SJSA1 (cell line): ENCODE data around the gene LRRN4CL. TPM values are rescaled to one million over a fixed set of nuclear protein-coding genes. Genes with fewer than 3 reads are reported as not detected.
"Not testable (repeated sequence)": the region's sequence is repeated elsewhere in the genome, so short reads cannot be mapped to it uniquely, and the experiment has no call there.

Experiments
- DNase-seq, 2 experiments: peaks; one replicate each; pipeline ENCODE4 v3.0.0-alpha.2; 2015 to 2020; ENCODE audit warnings: low spot score in 2 of 2, low read depth in 1 of 2
- H3K27ac ChIP-seq: fragments of 250-450 bp; sonication (Bioruptor Pico); 2 replicates; pipeline ENCODE4 v1.5.1; 2020; ENCODE audit warnings: mild to moderate bottlenecking, moderate library complexity
- H3K27me3 ChIP-seq: fragments of 250-450 bp; sonication (Bioruptor Pico); replicated peaks from 2 replicates; pipeline ENCODE4 v1.5.1; 2020; ENCODE audit warnings: mild to moderate bottlenecking, moderate library complexity
- H3K36me3 ChIP-seq: fragments of 250-450 bp; sonication (Bioruptor Pico); 2 replicates; pipeline ENCODE4 v1.5.1; 2020; ENCODE audit warnings: mild to moderate bottlenecking
- H3K4me1 ChIP-seq: fragments of 250-450 bp; sonication (Bioruptor Pico); replicated peaks from 2 replicates; pipeline ENCODE4 v1.6.1; 2021; ENCODE audit warnings: mild to moderate bottlenecking
- H3K4me3 ChIP-seq: fragments of 250-450 bp; sonication (Bioruptor Pico); 2 replicates; pipeline ENCODE4 v1.5.1; 2020; ENCODE audit warnings: mild to moderate bottlenecking
- H3K9me3 ChIP-seq: fragments of 250-450 bp; sonication (Bioruptor Pico); replicated peaks from 2 replicates; pipeline ENCODE4 v1.5.1; 2020; ENCODE audit warnings: mild to moderate bottlenecking
- total RNA-seq: library from RNA; depleted of rRNA; stranded (reverse); fragments of >200 nt; shearing (Covaris generic); gene quantifications from 2 replicates; pipeline ENCODE4 v1.2.3, GENCODE V29; 2014; rRNA removed

LRRN4CL gene
- 0.55 and 0.85 TPM in 2 replicates for total RNA-seq

GRCh38 chr11:62689421-62690183 lies at the start of gene LRRN4CL:
Gene LRRN4CL (minus strand): TSS chr11:62689530. CDS start chr11:62688508, 1,022 bp downstream.
- Histone ChIP-seq H3K27ac (peak within 1 kb of the TSS; percentile 13; the same call in 1 of the 2 replicates), H3K9me3 (no peaks in the 10 kb centered on the region), H3K4me1 (peaks cover 12% of the 10 kb centered on the region), H3K27me3 (no peaks in the 10 kb centered on the region), H3K36me3 (peaks cover 46% of the 10 kb centered on the region), H3K4me3 (no peak within 1 kb of the TSS)
- peak; percentile 65 to 86 for DNase-seq

GRCh38 chr11:62737196-62737595 lies 47.9 kb upstream of the LRRN4CL start:
- no peaks in the 10 kb centered on the region for H3K27me3 ChIP-seq
- H3K4me1 ChIP-seq = no peaks in the 10 kb centered on the region
- H3K9me3 ChIP-seq = no peaks in the 10 kb centered on the region
- no peak overlapping the region for H3K4me3 ChIP-seq
- H3K27ac ChIP-seq = no peak overlapping the region
- peaks cover 96% of the 10 kb centered on the region for H3K36me3 ChIP-seq
- no peak for DNase-seq

GRCh38 chr11:62732830-62733229 lies 43.5 kb upstream of the LRRN4CL start:
- Histone ChIP-seq H3K27ac (no peak overlapping the region), H3K4me3 (no peak overlapping the region), H3K9me3 (no peaks in the 10 kb centered on the region), H3K27me3 (no peaks in the 10 kb centered on the region), H3K36me3 (peaks cover 73% of the 10 kb centered on the region), H3K4me1 (peaks cover 7% of the 10 kb centered on the region)
- peak in 1 of 2 experiments; percentile 30 for DNase-seq

- H3K27ac ChIP-seq, H3K9me3 ChIP-seq, H3K27me3 ChIP-seq, DNase-seq, H3K4me1 ChIP-seq: not testable (repeated sequence)
- Histone ChIP-seq H3K4me3 (peak overlapping the region; percentile 90; the same call in 1 of the 2 replicates), H3K36me3 (peaks cover 66% of the 10 kb centered on the region)
Measured at GRCh38 chr11:62730076-62730475, 40.7 kb upstream of the LRRN4CL start.

- Histone ChIP-seq H3K9me3 (no peaks in the 10 kb centered on the region), H3K4me3 (peak within 1 kb of the TSS; percentile 90), H3K4me1 (peaks cover 19% of the 10 kb centered on the region), H3K36me3 (peaks cover 66% of the 10 kb centered on the region), H3K27me3 (no peaks in the 10 kb centered on the region), H3K27ac (peak within 1 kb of the TSS; percentile 80)
- peak; percentile 94 to 97 for DNase-seq
Measured at GRCh38 chr11:62728171-62728988, 39.0 kb upstream of the LRRN4CL start, which contains the start of gene TTC9C. Gene TTC9C (plus strand): TSS chr11:62728486. CDS start chr11:62728849, 363 bp downstream.

- peak; percentile 98 to 100 for DNase-seq
- H3K27ac ChIP-seq = peak overlapping the region; percentile 80
- H3K4me3 ChIP-seq = peak overlapping the region; percentile 90
- H3K27me3 ChIP-seq = no peaks in the 10 kb centered on the region
- H3K4me1 ChIP-seq = peaks cover 19% of the 10 kb centered on the region
- H3K36me3 ChIP-seq = peaks cover 66% of the 10 kb centered on the region
- H3K9me3 ChIP-seq = no peaks in the 10 kb centered on the region
Measured at GRCh38 chr11:62727872-62728170, 38.5 kb upstream of the LRRN4CL start.

GRCh38 chr11:62727165-62727871 lies 38.0 kb upstream of the LRRN4CL start, which contains the start of gene HNRNPUL2:
Gene HNRNPUL2 (minus strand): TSS chr11:62727457. CDS start chr11:62727156, 301 bp downstream.
- Histone ChIP-seq H3K4me1 (peaks cover 19% of the 10 kb centered on the region), H3K27ac (peak within 1 kb of the TSS; percentile 80), H3K36me3 (peaks cover 66% of the 10 kb centered on the region), H3K9me3 (no peaks in the 10 kb centered on the region), H3K27me3 (no peaks in the 10 kb centered on the region), H3K4me3 (peak within 1 kb of the TSS; percentile 90)
- DNase-seq = peak; percentile 100

GRCh38 chr11:62726915-62727164 lies 37.5 kb upstream of the LRRN4CL start:
- peaks cover 19% of the 10 kb centered on the region for H3K4me1 ChIP-seq
- H3K27me3 ChIP-seq = no peaks in the 10 kb centered on the region
- peaks cover 69% of the 10 kb centered on the region for H3K36me3 ChIP-seq
- peak overlapping the region; percentile 90 for H3K4me3 ChIP-seq
- no peak for DNase-seq
- peak overlapping the region; percentile 80 for H3K27ac ChIP-seq
- no peaks in the 10 kb centered on the region for H3K9me3 ChIP-seq

- H3K27me3 ChIP-seq = no peaks in the 10 kb centered on the region
- no peaks in the 10 kb centered on the region for H3K9me3 ChIP-seq
- peaks cover 19% of the 10 kb centered on the region for H3K4me1 ChIP-seq
- H3K27ac ChIP-seq = peak overlapping the region; percentile 80
- peaks cover 73% of the 10 kb centered on the region for H3K36me3 ChIP-seq
- peak overlapping the region; percentile 90 for H3K4me3 ChIP-seq
- no peak for DNase-seq
Measured at GRCh38 chr11:62726156-62726914, 37.0 kb upstream of the LRRN4CL start.

GRCh38 chr11:62725646-62726045 lies 36.3 kb upstream of the LRRN4CL start:
- no peak overlapping the region for H3K27ac ChIP-seq
- DNase-seq = peak in 1 of 2 experiments; percentile 44

GRCh38 chr11:62724171-62724570 lies 34.8 kb upstream of the LRRN4CL start:
- no peaks in the 10 kb centered on the region for H3K27me3 ChIP-seq
- peaks cover 79% of the 10 kb centered on the region for H3K36me3 ChIP-seq
- no peaks in the 10 kb centered on the region for H3K9me3 ChIP-seq
- peaks cover 12% of the 10 kb centered on the region for H3K4me1 ChIP-seq
- no peak for DNase-seq
- no peak overlapping the region for H3K27ac ChIP-seq
- H3K4me3 ChIP-seq = no peak overlapping the region

More at GRCh38 chr11:62725646-62726045, 36.3 kb upstream of the LRRN4CL start:
- peaks cover 74% of the 10 kb centered on the region for H3K36me3 ChIP-seq
- no peaks in the 10 kb centered on the region for H3K27me3 ChIP-seq
- peaks cover 19% of the 10 kb centered on the region for H3K4me1 ChIP-seq
- peak overlapping the region; percentile 90 for H3K4me3 ChIP-seq
- H3K9me3 ChIP-seq = no peaks in the 10 kb centered on the region

GRCh38 chr11:62721994-62722393 lies 32.7 kb upstream of the LRRN4CL start:
- H3K4me1 ChIP-seq = peaks cover 12% of the 10 kb centered on the region
- DNase-seq = peak in 1 of 2 experiments; percentile 35
- H3K4me3 ChIP-seq = no peak overlapping the region
- no peaks in the 10 kb centered on the region for H3K9me3 ChIP-seq
- no peaks in the 10 kb centered on the region for H3K27me3 ChIP-seq
- no peak overlapping the region for H3K27ac ChIP-seq
- peaks cover 99% of the 10 kb centered on the region for H3K36me3 ChIP-seq
